ENCODE data around the gene PRKCH.

PRKCH gene

GRCh38 chr14:61551384-61551783 is 230.0 kb downstream of the PRKCH start:
- DNase-seq (ENCODE audit: low read depth in 2 of 2) = no peak

GRCh38 chr14:61552241-61552640 is 230.9 kb downstream of the PRKCH start:
- DNase-seq (ENCODE audit: low read depth in 2 of 2) = no peak

- DNase-seq (ENCODE audit: low read depth in 2 of 2) = no peak
Measured at GRCh38 chr14:61553730-61554641, 232.6 kb downstream of the PRKCH start.

- DNase-seq (ENCODE audit: low read depth in 2 of 2) = no peak
Measured at GRCh38 chr14:61555056-61555838, 233.9 kb downstream of the PRKCH start.

- no peak for DNase-seq (ENCODE audit: low read depth in 2 of 2)
Measured at GRCh38 chr14:61556455-61556854, 235.1 kb downstream of the PRKCH start.

GRCh38 chr14:61557262-61557661 is 235.9 kb downstream of the PRKCH start:
- no peak for DNase-seq (ENCODE audit: low read depth in 2 of 2)

GRCh38 chr14:61557854-61558253 is 236.5 kb downstream of the PRKCH start:
- no peak for DNase-seq (ENCODE audit: low read depth in 2 of 2)

- no peak for DNase-seq (ENCODE audit: low read depth in 2 of 2)
Measured at GRCh38 chr14:61558271-61558670, 236.9 kb downstream of the PRKCH start.

GRCh38 chr14:61559641-61560201 is 238.3 kb downstream of the PRKCH start:
- DNase-seq (ENCODE audit: low read depth in 2 of 2) = no peak

- no peak for DNase-seq (ENCODE audit: low read depth in 2 of 2)
Measured at GRCh38 chr14:61560323-61560722, 238.9 kb downstream of the PRKCH start.

- DNase-seq (ENCODE audit: low read depth in 2 of 2) = no peak
Measured at GRCh38 chr14:61561104-61561503, 239.7 kb downstream of the PRKCH start.

GRCh38 chr14:61561657-61562276 is 240.4 kb downstream of the PRKCH start:
- DNase-seq (ENCODE audit: low read depth in 2 of 2) = no peak

- DNase-seq (ENCODE audit: low read depth in 2 of 2) = no peak
Measured at GRCh38 chr14:61562321-61563161, 241.2 kb downstream of the PRKCH start.

- DNase-seq (ENCODE audit: low read depth in 2 of 2) = no peak
Measured at GRCh38 chr14:61563162-61563511, 241.8 kb downstream of the PRKCH start.

GRCh38 chr14:61563880-61564617 is 242.7 kb downstream of the PRKCH start:
- DNase-seq (ENCODE audit: low read depth in 2 of 2) = no peak

- no peak for DNase-seq (ENCODE audit: low read depth in 2 of 2)
Measured at GRCh38 chr14:61564618-61565091, 243.3 kb downstream of the PRKCH start.

- DNase-seq (ENCODE audit: low read depth in 2 of 2) = no peak
Measured at GRCh38 chr14:61565181-61565580, 243.8 kb downstream of the PRKCH start.

GRCh38 chr14:61565836-61566536 is 244.6 kb downstream of the PRKCH start:
- no peak for DNase-seq (ENCODE audit: low read depth in 2 of 2)

- no peak for DNase-seq (ENCODE audit: low read depth in 2 of 2)
Measured at GRCh38 chr14:61566537-61567225, 245.3 kb downstream of the PRKCH start.
